Activated CD8-positive, alpha-beta memory T cell treated with anti-CD3 and anti-CD28 coated beads, Interleukin-2, amount 10 ng/mL, durations not matched to agents 7 days and 5 days (primary cell): ENCODE results near the gene ANO8. TPM values are rescaled to one million over a fixed set of nuclear protein-coding genes. Genes with fewer than 3 reads are reported as not detected.
A peak's percentile ranks its signal among the peaks of the same experiment; 100 is the strongest.
"Not testable (repeated sequence)": the region's sequence is repeated elsewhere in the genome, so short reads cannot be mapped to it uniquely, and the experiment has no call there.

ENCODE experiments used
- ATAC-seq: fragments of 150-1000 bp; cut with Tn5 transposase; one replicate; pipeline ENCODE4 v1.10.0; 2021; ENCODE audit warnings: moderate library complexity
- CTCF ChIA-PET: fragments of 350-600 bp; sonication (Branson Sonifier 250); formaldehyde crosslinking; loops from one replicate; lab custom pipeline; 2021; ENCODE audit warnings: antibody characterized with exemption; lab: Charles Lee
- DNase-seq: peaks from one replicate; pipeline ENCODE4 v3.0.0-alpha.2; 2020
- H3K27ac Mint-ChIP-seq: one replicate; pipeline ENCODE4 v1.8.0; 2021; ENCODE audit warnings: mild to moderate bottlenecking, mixed read lengths
- H3K27me3 Mint-ChIP-seq: one replicate; pipeline ENCODE4 v1.8.0; 2021; ENCODE audit warnings: mixed read lengths
- H3K36me3 Mint-ChIP-seq: one replicate; pipeline ENCODE4 v1.8.0; 2021; ENCODE audit warnings: mild to moderate bottlenecking, mixed read lengths
- H3K4me1 Mint-ChIP-seq: one replicate; pipeline ENCODE4 v1.8.0; 2021; ENCODE audit warnings: mixed read lengths
- H3K4me3 Mint-ChIP-seq: one replicate; pipeline ENCODE4 v1.8.0; 2021; ENCODE audit warnings: mild to moderate bottlenecking, moderate library complexity, mixed read lengths
- H3K9me3 Mint-ChIP-seq: one replicate; pipeline ENCODE4 v1.8.0; 2022; ENCODE audit warnings: low read depth, mixed read lengths
- total RNA-seq, 2 experiments: library from RNA; stranded (reverse); gene quantifications; one replicate each; pipeline ENCODE4 v1.2.3, GENCODE V29; 2021

ANO8 gene
- total RNA-seq, 2 experiments from 2014 or later = 11.0 to 18.7 TPM

DNA sequence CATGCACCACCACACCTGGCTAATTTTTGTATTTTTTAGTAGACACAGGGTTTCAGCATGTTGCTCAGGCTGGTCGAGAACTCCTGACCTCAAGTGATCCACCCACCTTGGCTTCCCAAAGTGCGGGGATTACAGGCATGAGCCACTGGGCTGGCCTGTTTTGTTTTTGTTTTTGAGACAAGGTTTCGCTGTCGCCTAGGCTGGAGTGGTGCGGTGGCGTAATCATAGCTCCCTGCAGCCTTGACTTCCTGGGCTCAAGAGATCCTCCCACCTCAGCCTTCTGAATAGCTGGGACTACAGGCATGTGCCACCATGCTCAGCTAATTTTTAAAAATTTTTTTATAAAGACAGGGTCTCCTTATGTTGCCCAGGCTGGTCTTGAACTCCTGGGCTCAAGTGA lies 39.1 kb downstream of the ANO8 start:
- not testable (repeated sequence) for H3K27ac Mint-ChIP-seq, DNase-seq, H3K9me3 Mint-ChIP-seq, H3K27me3 Mint-ChIP-seq, ATAC-seq, H3K4me3 Mint-ChIP-seq
- Mint-ChIP-seq H3K4me1 (peaks cover 14% of the 10 kb centered on the region), H3K36me3 (peaks cover 11% of the 10 kb centered on the region)
- CTCF ChIA-PET = interaction anchor here (2.2 to 6.6 kb wide), 2 partner anchors 10 to 92 kb away, joined by 7 to 92 read pairs; partner anchors contain the start of gene MRPL34

DNA sequence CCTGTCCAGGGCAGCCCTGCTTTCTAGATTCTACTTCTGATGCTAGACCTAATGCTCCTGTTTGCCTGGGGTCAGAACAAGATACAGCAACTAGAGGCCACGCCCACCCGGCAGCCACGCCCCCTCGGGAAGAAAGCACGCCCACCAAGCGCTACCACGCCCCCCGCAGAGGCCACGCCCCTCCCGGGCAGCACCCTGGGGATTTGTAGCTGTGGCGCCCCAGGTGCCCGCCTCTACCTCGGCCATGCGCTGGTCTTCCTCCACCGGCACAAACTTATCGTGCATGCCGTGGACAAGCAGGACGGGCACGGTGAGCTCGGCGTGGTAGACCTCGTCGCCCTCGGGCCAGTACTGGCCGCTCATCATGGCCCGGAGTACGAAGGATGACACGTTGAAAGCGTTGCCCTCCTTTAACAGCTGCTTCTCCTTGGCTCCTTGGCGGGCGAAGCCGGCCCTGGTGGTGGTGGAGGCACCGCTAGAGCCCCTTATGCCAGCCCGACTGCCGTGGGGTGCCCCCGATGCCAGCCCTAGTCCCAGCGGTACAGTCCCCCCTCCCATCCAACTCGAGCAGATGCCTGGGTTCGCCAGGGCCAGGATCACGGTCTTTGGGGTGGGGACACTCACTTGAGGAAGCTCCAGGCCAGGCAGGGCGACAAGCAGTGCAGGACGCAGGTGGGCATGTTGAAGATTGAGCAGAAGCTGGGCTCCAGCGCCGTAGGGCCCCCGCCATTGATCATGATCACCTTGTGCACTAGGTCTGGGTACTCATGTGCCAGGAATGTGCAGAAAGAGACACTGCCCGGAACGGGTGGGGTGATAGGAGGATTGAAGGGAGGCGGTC lies 40.4 kb downstream of the ANO8 start:
- Mint-ChIP-seq H3K27ac (no peak overlapping the region), H3K36me3 (peaks cover 11% of the 10 kb centered on the region), H3K4me3 (no peak overlapping the region), H3K4me1 (peaks cover 14% of the 10 kb centered on the region), H3K9me3 (no peaks in the 10 kb centered on the region), H3K27me3 (peaks cover 3% of the 10 kb centered on the region)
- DNase-seq (peak; percentile 61), ATAC-seq (no peak)
- CTCF ChIA-PET = interaction anchor here (1.1 to 6.6 kb wide), 4 partner anchors 10 to 93 kb away, joined by 3 to 92 read pairs (median 14); partner anchors contain the start of gene MRPL34

DNA sequence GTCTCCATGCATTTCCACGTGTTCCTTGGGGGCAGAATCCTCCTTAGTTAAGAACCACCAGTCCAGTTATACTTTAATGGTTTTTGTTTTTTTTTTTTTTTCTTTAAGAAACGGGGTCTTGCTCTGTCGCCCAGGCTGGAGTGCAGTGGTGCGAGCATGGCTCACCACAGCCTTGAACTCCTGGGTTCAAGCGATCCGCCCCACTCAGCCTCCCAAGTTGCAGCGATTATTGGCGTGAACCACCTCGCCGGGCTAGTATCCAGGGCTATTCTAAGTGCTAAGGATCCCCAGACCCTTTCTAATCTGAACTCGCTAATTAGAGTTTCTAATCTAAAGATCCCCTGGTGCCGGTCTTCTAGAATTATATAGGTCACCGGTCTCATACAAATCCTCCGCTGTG lies 41.0 kb downstream of the ANO8 start:
- Mint-ChIP-seq H3K36me3 (peaks cover 8% of the 10 kb centered on the region), H3K4me1 (peaks cover 14% of the 10 kb centered on the region), H3K4me3 (no peak overlapping the region), H3K9me3 (no peaks in the 10 kb centered on the region), H3K27me3 (peaks cover 3% of the 10 kb centered on the region), H3K27ac (no peak overlapping the region)
- CTCF ChIA-PET = interaction anchor here (0.7 to 6.6 kb wide), 16 partner anchors 8 to 281 kb away, joined by 3 to 92 read pairs (median 5); partner anchors contain the start of genes BST2, DDA1, MRPL34 and USHBP1
- ATAC-seq (no peak), DNase-seq (no peak)

DNA sequence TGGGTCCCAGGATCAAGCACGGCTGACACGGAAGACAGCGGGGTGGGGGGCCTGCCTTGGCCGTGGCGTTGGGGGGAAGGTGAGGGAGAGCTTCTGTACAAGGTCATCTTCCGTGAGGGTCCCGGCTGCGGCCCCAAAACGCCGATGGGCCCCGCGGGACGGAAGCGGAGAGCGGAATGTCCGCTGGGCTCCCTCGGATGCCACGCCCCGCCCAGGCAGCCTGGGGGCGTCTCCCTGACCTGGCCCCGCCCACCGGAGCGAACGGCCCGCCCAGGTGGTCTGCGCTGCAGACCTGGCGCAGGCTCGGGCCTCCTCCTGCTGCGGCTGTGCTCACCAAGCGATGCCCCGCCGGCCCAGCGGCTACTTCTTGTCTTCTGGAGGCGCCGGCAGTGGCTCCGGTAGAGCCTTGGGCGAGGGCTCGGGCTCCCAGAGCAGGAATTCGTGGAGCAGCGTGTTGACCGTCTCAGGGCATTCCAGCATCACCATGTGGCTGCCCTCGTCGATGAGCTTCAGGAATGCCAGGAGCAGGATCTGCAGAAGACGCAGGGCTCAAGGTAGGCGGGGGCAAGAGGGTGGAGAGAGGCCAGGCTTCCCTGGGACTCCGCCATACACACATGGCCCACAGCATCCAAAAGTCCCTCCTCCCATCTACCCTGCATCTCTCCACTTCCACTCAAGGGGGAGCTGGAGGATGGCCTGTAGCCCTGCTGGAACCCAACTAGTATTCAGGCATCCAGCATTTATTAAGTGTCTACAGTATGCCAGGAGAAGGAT lies 42.2 kb downstream of the ANO8 start:
- CTCF ChIA-PET = interaction anchor here (0.6 to 6.6 kb wide), 24 partner anchors 10 to 298 kb away, joined by 3 to 92 read pairs (median 5); partner anchors contain the start of genes ABHD8, BST2, DDA1 and MRPL34
- peak overlapping the region; percentile 82 for H3K27ac Mint-ChIP-seq
- H3K27me3 Mint-ChIP-seq = peaks cover 3% of the 10 kb centered on the region
- H3K9me3 Mint-ChIP-seq = no peaks in the 10 kb centered on the region
- H3K4me3 Mint-ChIP-seq = peak overlapping the region; percentile 81
- peak; percentile 95 for ATAC-seq
- DNase-seq = peak; percentile 88
- peaks cover 3% of the 10 kb centered on the region for H3K36me3 Mint-ChIP-seq
- H3K4me1 Mint-ChIP-seq = peaks cover 14% of the 10 kb centered on the region

DNA sequence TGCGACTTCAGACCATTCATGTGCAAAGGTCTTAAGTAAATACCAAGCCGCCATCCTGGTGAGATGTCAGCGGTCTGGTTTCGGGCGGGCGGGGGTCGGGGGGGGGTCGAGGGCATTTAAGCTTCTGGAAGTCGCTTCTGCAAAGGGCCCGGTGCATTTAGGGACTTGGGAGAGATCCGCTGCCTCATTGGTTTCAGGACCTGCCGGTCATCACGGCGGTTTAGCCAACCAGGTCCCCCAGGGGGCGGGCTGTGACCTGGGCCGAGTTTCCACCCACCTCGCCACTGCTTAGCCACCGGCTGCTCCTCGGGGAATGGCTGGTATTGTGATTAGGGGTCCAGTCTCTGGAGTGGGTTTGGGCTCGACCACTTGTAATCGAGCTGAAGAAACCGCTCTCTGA lies 45.2 kb downstream of the ANO8 start:
- H3K27ac Mint-ChIP-seq = no peak overlapping the region
- CTCF ChIA-PET = interaction anchor here (0.7 kb wide), 2 partner anchors 44 to 68 kb away, joined by 3 read pairs; no protein-coding TSS in a partner anchor
- ATAC-seq (no peak), DNase-seq (peak; percentile 63)
- H3K4me1 Mint-ChIP-seq = peaks cover 11% of the 10 kb centered on the region
- H3K27me3 Mint-ChIP-seq = peaks cover 3% of the 10 kb centered on the region
- H3K9me3 Mint-ChIP-seq = no peaks in the 10 kb centered on the region
- H3K36me3 Mint-ChIP-seq = peaks cover 5% of the 10 kb centered on the region
- no peak overlapping the region for H3K4me3 Mint-ChIP-seq

DNA sequence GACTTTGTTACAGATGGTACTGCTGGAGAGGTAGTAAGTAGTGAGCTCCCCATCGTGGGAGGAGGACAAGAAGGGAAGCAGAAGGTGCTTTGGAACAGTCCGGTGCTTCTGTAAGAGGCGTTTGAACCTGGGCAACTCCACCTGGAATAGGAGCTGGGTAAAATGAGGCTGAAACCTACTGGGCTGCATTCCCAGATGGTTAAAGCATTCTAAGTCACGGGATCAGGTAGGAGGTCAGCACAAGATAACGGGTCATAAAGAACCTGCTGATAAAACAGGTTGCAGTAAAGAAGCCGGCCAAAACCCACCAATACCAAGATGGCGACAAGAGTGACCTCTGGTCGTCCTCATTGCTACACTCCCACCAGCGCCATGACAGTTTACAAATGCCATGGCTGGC lies 47.9 kb downstream of the ANO8 start:
- peaks cover 8% of the 10 kb centered on the region for H3K4me1 Mint-ChIP-seq
- CTCF ChIA-PET = interaction anchor here (1.4 kb wide), 1 partner anchor 19 kb away, joined by 3 read pairs; the partner anchor contains the start of gene MRPL34
- H3K27me3 Mint-ChIP-seq = peaks cover 3% of the 10 kb centered on the region

DNA sequence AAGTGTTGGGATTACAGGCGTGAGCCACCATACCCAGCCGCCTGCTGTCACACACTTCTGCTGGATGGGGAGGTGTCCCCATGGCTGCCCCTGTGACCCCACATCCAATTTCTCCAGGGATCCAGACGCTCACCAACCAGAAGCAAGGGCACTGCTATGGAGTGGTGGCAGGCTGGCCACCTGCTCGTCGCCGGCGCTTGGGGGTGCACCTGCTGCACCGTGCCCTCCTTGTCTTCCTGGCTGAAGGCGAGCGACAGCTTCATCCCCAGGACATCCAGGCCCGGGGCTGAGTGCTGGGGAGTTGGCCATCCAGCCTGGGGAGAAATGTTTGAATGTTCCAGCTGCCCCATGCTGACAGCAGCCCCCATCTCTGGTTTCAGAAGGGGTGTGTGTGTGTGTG lies 48.4 kb downstream of the ANO8 start:
- DNase-seq (no peak), ATAC-seq (no peak)
- Mint-ChIP-seq H3K9me3 (no peaks in the 10 kb centered on the region), H3K27ac (no peak overlapping the region), H3K27me3 (peaks cover 3% of the 10 kb centered on the region), H3K36me3 (peaks cover 8% of the 10 kb centered on the region), H3K4me3 (no peak overlapping the region), H3K4me1 (peaks cover 9% of the 10 kb centered on the region)
- CTCF ChIA-PET = interaction anchor here (7.6 kb wide), 1 partner anchor 24 kb away, joined by 132 read pairs; the partner anchor contains the start of genes BABAM1 and USHBP1

More for the DNA sequence above, 47.9 kb downstream of the ANO8 start:
- Mint-ChIP-seq H3K4me3 (no peak overlapping the region), H3K36me3 (peaks cover 8% of the 10 kb centered on the region), H3K9me3 (no peaks in the 10 kb centered on the region), H3K27ac (no peak overlapping the region)
- no peak for DNase-seq
- ATAC-seq = no peak

DNA sequence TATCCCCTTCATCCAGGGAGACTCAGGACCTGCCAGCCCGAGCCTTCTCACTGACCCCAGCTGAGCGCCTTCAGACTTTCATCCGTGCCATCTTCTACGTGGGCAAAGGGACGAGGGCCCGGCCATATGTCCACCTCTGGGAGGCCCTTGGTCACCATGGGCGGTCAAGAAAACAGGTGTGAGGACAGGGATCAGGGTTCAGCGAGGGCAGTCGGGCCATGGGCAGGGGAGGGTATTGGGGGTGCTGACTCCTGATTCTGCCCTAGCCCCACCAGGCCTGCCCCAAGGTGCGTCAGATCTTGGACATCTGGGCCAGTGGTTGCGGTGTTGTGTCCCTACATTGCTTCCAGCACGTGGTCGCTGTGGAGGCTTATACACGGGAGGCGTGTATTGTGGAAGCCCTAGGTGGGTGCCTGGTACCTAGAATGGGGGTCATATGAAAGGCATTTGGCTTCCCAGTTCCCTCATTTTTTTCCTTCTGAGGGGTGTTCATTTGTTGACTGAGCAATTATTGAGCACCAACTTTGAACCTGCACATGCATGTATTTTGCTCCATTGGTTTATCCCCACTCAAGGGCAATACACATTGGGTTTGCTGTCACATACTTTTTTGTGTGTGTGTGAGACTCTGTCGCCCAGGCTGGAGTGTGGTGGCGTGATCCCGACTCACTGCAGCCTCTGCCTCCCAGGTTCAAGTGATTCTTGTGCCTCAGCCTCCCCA lies 49.1 kb downstream of the ANO8 start:
- H3K36me3 Mint-ChIP-seq = peaks cover 8% of the 10 kb centered on the region
- no peak overlapping the region for H3K4me3 Mint-ChIP-seq
- DNase-seq (no peak), ATAC-seq (no peak)
- H3K9me3 Mint-ChIP-seq = no peaks in the 10 kb centered on the region
- H3K4me1 Mint-ChIP-seq = peaks cover 6% of the 10 kb centered on the region
- H3K27ac Mint-ChIP-seq = no peak overlapping the region
- CTCF ChIA-PET = interaction anchor here (7.6 kb wide), 1 partner anchor 23 kb away, joined by 132 read pairs; the partner anchor contains the start of genes BABAM1 and USHBP1
- peaks cover 3% of the 10 kb centered on the region for H3K27me3 Mint-ChIP-seq

DNA sequence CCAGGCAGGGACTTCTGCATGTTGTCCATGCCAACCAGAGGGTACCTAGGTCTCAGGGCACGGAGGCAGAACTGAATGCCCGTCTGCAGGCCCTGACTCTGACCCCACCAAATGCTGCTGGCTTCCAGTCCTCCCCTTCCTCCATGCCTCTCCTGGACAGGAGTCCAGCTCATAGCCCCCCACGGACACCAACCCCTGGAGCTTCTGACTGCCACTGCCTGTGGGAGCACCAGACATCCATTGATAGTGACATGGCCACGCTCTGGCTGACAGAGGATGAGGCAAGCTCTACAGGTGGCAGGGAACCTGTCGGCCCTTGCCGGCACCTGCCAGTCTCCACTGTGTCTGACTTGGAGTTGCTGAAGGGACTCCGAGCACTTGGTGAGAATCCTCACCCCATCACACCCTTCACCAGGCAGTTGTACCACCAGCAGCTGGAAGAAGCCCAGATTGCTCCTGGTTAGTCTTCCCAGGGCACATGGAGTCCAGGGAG lies 51.1 kb downstream of the ANO8 start:
- Mint-ChIP-seq H3K27ac (no peak overlapping the region), H3K9me3 (no peaks in the 10 kb centered on the region), H3K4me3 (no peak overlapping the region), H3K27me3 (no peaks in the 10 kb centered on the region), H3K4me1 (peaks cover 6% of the 10 kb centered on the region), H3K36me3 (peaks cover 8% of the 10 kb centered on the region)
- no peak for DNase-seq
- ATAC-seq = no peak
- CTCF ChIA-PET = interaction anchor here (0.6 to 7.6 kb wide), 12 partner anchors 7 to 1464 kb away, joined by 3 to 132 read pairs (median 6); partner anchors contain the start of genes ABHD8, ANO8, BABAM1 and DDA1

DNA sequence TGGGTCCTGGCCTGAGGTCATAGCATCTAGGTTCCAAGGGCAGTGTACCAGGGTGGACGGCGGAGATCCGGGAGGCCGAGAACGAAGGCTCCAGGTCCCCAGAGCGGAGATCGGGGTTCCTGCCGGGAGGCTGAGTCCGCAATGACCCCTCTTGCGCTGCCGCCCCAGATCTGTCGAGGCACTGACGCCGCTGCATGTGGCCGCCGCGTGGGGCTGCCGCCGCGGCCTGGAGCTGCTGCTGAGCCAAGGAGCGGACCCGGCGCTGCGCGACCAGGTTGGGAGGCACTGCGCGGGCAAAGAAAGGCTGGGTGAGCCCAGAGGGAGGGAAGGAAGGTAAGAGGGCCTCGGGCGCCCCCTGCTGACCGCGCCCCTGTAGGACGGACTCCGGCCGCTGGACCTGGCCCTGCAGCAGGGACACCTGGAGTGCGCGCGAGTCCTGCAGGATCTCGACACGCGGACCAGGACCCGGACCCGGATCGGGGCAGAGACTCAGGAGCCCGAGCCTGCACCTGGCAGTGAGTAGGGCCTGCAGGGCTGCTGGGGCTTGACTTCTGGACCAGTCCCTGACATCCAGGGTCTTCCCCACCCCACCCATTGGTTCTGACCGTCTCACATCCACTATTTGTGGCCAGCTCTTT lies 52.0 kb downstream of the ANO8 start:
- peak overlapping the region; percentile 72 for H3K27ac Mint-ChIP-seq
- CTCF ChIA-PET = interaction anchor here (0.6 to 7.6 kb wide), 19 partner anchors 8 to 510 kb away, joined by 3 to 132 read pairs (median 5); partner anchors contain the start of genes ABHD8, ANO8, BABAM1 and MRPL34
- H3K36me3 Mint-ChIP-seq = peaks cover 8% of the 10 kb centered on the region
- peaks cover 6% of the 10 kb centered on the region for H3K4me1 Mint-ChIP-seq
- peak overlapping the region; percentile 79 for H3K4me3 Mint-ChIP-seq
- H3K9me3 Mint-ChIP-seq = no peaks in the 10 kb centered on the region
- DNase-seq (peak; percentile 87), ATAC-seq (peak; percentile 90)
- H3K27me3 Mint-ChIP-seq = no peaks in the 10 kb centered on the region

DNA sequence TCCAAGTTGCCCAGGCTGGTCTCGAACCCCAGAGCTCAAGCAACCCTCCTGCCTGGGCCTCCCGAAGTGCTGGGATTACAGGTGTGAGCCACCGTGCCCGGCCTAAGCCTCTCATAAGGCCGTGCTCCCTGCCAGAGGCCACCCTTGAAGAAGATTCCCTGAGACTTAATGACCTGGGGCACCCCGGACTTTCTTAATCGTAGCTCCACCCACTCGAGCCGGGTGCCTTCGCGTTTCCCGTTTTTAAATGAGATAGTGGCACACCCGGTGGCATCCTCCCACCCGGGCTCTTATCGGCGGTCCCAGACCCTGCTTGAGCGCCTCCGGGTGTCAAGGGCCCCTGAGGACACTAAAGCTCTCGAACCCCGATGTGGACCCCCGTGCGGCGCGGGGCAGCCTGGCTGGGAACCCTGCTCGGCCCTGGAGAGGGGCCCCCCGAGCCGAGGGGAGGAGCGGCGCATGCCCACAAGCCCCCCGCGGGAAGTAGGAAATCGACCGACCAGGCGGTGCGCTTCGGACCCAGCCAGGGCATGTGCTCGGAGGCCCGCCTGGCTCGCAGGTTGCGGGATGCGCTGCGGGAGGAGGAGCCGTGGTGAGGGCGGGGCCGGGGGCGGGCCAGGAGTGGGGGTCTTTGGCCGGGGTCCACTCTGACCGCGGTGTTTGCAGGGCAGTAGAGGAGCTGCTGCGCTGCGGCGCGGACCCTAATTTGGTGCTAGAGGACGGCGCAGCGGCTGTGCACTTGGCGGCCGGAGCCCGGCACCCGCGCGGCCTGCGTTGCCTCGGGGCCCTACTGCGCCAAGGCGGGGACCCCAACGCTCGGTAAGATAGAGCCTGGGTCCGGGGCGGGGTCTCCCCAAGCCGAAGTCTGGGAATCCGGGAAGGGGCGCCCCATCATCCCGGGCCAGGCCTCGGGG lies 53.0 kb downstream of the ANO8 start, which contains the start of gene ANKLE1:
ANKLE1 (plus strand) TSS at position 511 of the 914 bp plus-strand sequence; CDS start at position 531, 20 bp downstream.
- Mint-ChIP-seq H3K36me3 (peaks cover 14% of the 10 kb centered on the region), H3K9me3 (no peaks in the 10 kb centered on the region), H3K27ac (peak within 1 kb of the TSS; percentile 72), H3K27me3 (no peaks in the 10 kb centered on the region), H3K4me3 (peak within 1 kb of the TSS; percentile 79), H3K4me1 (peaks cover 6% of the 10 kb centered on the region)
- DNase-seq (peak; percentile 60), ATAC-seq (peak; percentile 56)
- CTCF ChIA-PET = interaction anchor here (0.6 to 7.6 kb wide), 21 partner anchors 9 to 741 kb away, joined by 3 to 132 read pairs (median 4); partner anchors contain the start of genes ABHD8, BABAM1, USE1 and USHBP1
